ENCODE results near the gene ATAD3B. TPM values are rescaled to one million over a fixed set of nuclear protein-coding genes. Genes with fewer than 3 reads are reported as not detected.

Gene ATAD3B
- total RNA-seq, 1 experiment from 2014 or later = 63.6 TPM

GRCh38 chr1:1422465-1423244 lies 48.9 kb upstream of the ATAD3B start (continued):
- TF ChIP-seq ERG (CRISPR knock-in tag; IDR thresholded peaks at IDR 0.05) (0 out of 2 replicates have a peak, but pooled peaks have one; percentile 39), FOXJ3 (CRISPR knock-in tag; IDR thresholded peaks at IDR 0.05; ENCODE audit: borderline replicate concordance) (no peak), NR1H2 (CRISPR knock-in tag; IDR thresholded peaks at IDR 0.05) (no peak), ZSCAN18 (CRISPR knock-in tag; IDR thresholded peaks at IDR 0.05) (peak; percentile 97), AR (CRISPR knock-in tag; IDR thresholded peaks at IDR 0.05) (0 out of 2 replicates have a peak, but pooled peaks have one; percentile 49), MLX (CRISPR knock-in tag; IDR thresholded peaks at IDR 0.05) (no peak), NFATC4 (CRISPR knock-in tag; IDR thresholded peaks at IDR 0.05) (no peak), ZNF232 (CRISPR knock-in tag; IDR thresholded peaks at IDR 0.05) (no peak), FOXK1 (CRISPR knock-in tag; IDR thresholded peaks at IDR 0.05) (no peak), MXD4 (CRISPR knock-in tag; IDR thresholded peaks at IDR 0.05; ENCODE audit: borderline replicate concordance) (peak; percentile 65; the same call in 1 of the 2 replicates), FOXP1 (CRISPR knock-in tag; IDR thresholded peaks at IDR 0.05; ENCODE audit: borderline replicate concordance) (no peak), E2F5 (CRISPR knock-in tag; IDR thresholded peaks at IDR 0.05) (no peak), SOX15 (CRISPR knock-in tag; IDR thresholded peaks at IDR 0.05) (no peak), ZNF317 (CRISPR knock-in tag; IDR thresholded peaks at IDR 0.05; ENCODE audit: borderline replicate concordance, low read depth) (no peak), ZNF121 (CRISPR knock-in tag; IDR thresholded peaks at IDR 0.05) (no peak), GABPB1 (CRISPR knock-in tag; IDR thresholded peaks at IDR 0.05) (no peak), ZNF532 (CRISPR knock-in tag; IDR thresholded peaks at IDR 0.05; ENCODE audit: borderline replicate concordance) (peak; percentile 91), EMX1 (CRISPR knock-in tag; IDR thresholded peaks at IDR 0.05) (peak; percentile 60; the same call in 1 of the 2 replicates), STAT6 (CRISPR knock-in tag; conservative IDR thresholded peaks at IDR 0.05; ENCODE audit: low read depth) (no peak), CREB1 (CRISPR knock-in tag; IDR thresholded peaks at IDR 0.05) (no peak), ZNF263 (CRISPR knock-in tag; IDR thresholded peaks at IDR 0.05; ENCODE audit: low read depth) (no peak), HMGA2 (CRISPR knock-in tag; IDR thresholded peaks at IDR 0.05) (no peak), SMAD4 (CRISPR knock-in tag; IDR thresholded peaks at IDR 0.05) (no peak), MAX (CRISPR knock-in tag; IDR thresholded peaks at IDR 0.05) (no peak), ZNF138 (CRISPR knock-in tag; conservative IDR thresholded peaks at IDR 0.05) (no peak)

Data from WTC11 (cell line).